ENCODE results near the gene CACNA1A. TPM values are rescaled to one million over a fixed set of nuclear protein-coding genes. Genes with fewer than 3 reads are reported as not detected.

The CACNA1A gene
- total and polyA plus RNA-seq, 2 of the 4 experiments (the other 2 are of a cell fraction) = 5.9 to 15.0 TPM

- Histone ChIP-seq H3K23ac (ENCODE audit: low read depth, low read length) (no peak overlapping the region), H2BK120ac (ENCODE audit: low read depth, low read length) (no peak overlapping the region), H3K4me3 (ENCODE audit: insufficient read depth, low read depth, low read length) (no peak overlapping the region), H2BK5ac (ENCODE audit: low read depth, low read length, poor library complexity, severe bottlenecking) (no peak overlapping the region), H3K56ac (ENCODE audit: extremely low read depth, insufficient read depth, low read length) (no peak overlapping the region), H4K5ac (ENCODE audit: low read depth, low read length) (no peak overlapping the region), H3K4me2 (ENCODE audit: low read depth, low read length) (no peak overlapping the region), H3K14ac (replicated peaks; ENCODE audit: low read depth, low read length) (no peak overlapping the region), H3K4ac (ENCODE audit: low read depth, low read length) (no peak overlapping the region), H2BK20ac (ENCODE audit: low read depth, low read length) (no peak overlapping the region), H2AK9ac (replicated peaks; ENCODE audit: low read depth, low read length, poor library complexity) (no peak overlapping the region), H3K9ac (ENCODE audit: low read depth, low read length) (no peak overlapping the region), H2BK15ac (ENCODE audit: low read depth, low read length) (no peak overlapping the region), H3K27me3 (ENCODE audit: control insufficient read depth, insufficient read depth, low read length) (no peaks in the 10 kb centered on the region), H3K79me1 (ENCODE audit: low read depth in 1 of 2, low read length in 2 of 2) (peaks cover 0 to 4% of the 10 kb centered on the region in 2 experiments; a peak in 1 of 4 replicates), H3K4me1 (ENCODE audit: control insufficient read depth, insufficient read depth, low read length) (no peaks in the 10 kb centered on the region), H4K20me1 (ENCODE audit: insufficient read depth, low read length) (no peaks in the 10 kb centered on the region), H3K9me3 (ENCODE audit: control insufficient read depth, insufficient read depth, low read length) (peaks cover 8% of the 10 kb centered on the region), H2AK5ac (ENCODE audit: low read depth, low read length) (no peak overlapping the region), H4K8ac (ENCODE audit: low read depth in 2 of 2, low read length in 2 of 2) (no peak overlapping the region), H3K18ac (ENCODE audit: low read depth, low read length) (no peak overlapping the region), H2AFZ (replicated peaks; ENCODE audit: low read length, poor library complexity) (no peak overlapping the region), H3K27ac (ENCODE audit: insufficient read depth, low read length) (no peak overlapping the region), H3K36me3 (ENCODE audit: control insufficient read depth, insufficient read depth, low read length) (no peaks in the 10 kb centered on the region), H3K9me1 (ENCODE audit: insufficient read depth, low read length) (no peaks in the 10 kb centered on the region), H4K91ac (ENCODE audit: insufficient read depth, low read depth, low read length) (no peak overlapping the region)
- in situ Hi-C loops (cut with MboI; ENCODE audit: low sequenced_read_pairs) = no loop called here
- POLR2A ChIA-PET (ENCODE audit: unreplicated experiment) = no interaction called here
- dilution Hi-C loops (cut with HindIII; ENCODE audit: low sequenced_read_pairs, unreplicated experiment) = no loop called here
- TF ChIP-seq USF2 (IDR thresholded peaks at IDR 0.05; ENCODE audit: low read depth, low read length) (no peak), RCOR1 (IDR thresholded peaks at IDR 0.05; ENCODE audit: insufficient replicate concordance, low read length) (no peak), NFE2L2 (IDR thresholded peaks at IDR 0.05; ENCODE audit: low read depth, low read length) (no peak), RAD21 (IDR thresholded peaks at IDR 0.05; ENCODE audit: low read length) (no peak), MAFK (IDR thresholded peaks at IDR 0.05; ENCODE audit: low read depth, low read length) (no peak), RFX5 (IDR thresholded peaks at IDR 0.05; ENCODE audit: low read depth, low read length) (no peak), CHD1 (IDR thresholded peaks at IDR 0.05; ENCODE audit: low read depth, low read length) (no peak), POLR2A (IDR thresholded peaks at IDR 0.05; ENCODE audit: low read depth, low read length) (no peak), SMC3 (IDR thresholded peaks at IDR 0.05; ENCODE audit: low read depth, low read length) (no peak), FOS (IDR thresholded peaks at IDR 0.05; ENCODE audit: low read depth, low read length) (no peak), CEBPB (IDR thresholded peaks at IDR 0.05; ENCODE audit: low read depth, low read length) (no peak), MAZ (IDR thresholded peaks at IDR 0.05; ENCODE audit: borderline replicate concordance, low read depth, low read length) (no peak), BHLHE40 (IDR thresholded peaks at IDR 0.05; ENCODE audit: low read depth, low read length) (no peak), ELK1 (IDR thresholded peaks at IDR 0.05; ENCODE audit: borderline replicate concordance, low read depth, low read length) (no peak), MXI1 (IDR thresholded peaks at IDR 0.05; ENCODE audit: borderline replicate concordance, low read depth, low read length) (no peak), CTCF (conservative IDR thresholded peaks at IDR 0.05; ENCODE audit: low read depth, low read length) (no peak)
- no peak for DNase-seq
- CTCF ChIA-PET = no interaction called here
- intact Hi-C loops (cut with micrococcal nuclease) = no loop called here
- no peak for ATAC-seq (ENCODE audit: low read depth)
- no TSS peak for BruUV-seq (replicated peaks)
These were observed 85.5 kb downstream of the CACNA1A start for GRCh38 chr19:13420780-13421179.

Measured in IMR-90 (cell line).